ENCODE data around the gene FAM161B. TPM values are rescaled to one million over a fixed set of nuclear protein-coding genes. Genes with fewer than 3 reads are reported as not detected.

Gene FAM161B
- total and polyA plus RNA-seq, 2 of the 13 experiments (the other 11 are each of a cell fraction or from before 2014, with no cell fraction given): 1.6 to 2.0 TPM

DNA sequence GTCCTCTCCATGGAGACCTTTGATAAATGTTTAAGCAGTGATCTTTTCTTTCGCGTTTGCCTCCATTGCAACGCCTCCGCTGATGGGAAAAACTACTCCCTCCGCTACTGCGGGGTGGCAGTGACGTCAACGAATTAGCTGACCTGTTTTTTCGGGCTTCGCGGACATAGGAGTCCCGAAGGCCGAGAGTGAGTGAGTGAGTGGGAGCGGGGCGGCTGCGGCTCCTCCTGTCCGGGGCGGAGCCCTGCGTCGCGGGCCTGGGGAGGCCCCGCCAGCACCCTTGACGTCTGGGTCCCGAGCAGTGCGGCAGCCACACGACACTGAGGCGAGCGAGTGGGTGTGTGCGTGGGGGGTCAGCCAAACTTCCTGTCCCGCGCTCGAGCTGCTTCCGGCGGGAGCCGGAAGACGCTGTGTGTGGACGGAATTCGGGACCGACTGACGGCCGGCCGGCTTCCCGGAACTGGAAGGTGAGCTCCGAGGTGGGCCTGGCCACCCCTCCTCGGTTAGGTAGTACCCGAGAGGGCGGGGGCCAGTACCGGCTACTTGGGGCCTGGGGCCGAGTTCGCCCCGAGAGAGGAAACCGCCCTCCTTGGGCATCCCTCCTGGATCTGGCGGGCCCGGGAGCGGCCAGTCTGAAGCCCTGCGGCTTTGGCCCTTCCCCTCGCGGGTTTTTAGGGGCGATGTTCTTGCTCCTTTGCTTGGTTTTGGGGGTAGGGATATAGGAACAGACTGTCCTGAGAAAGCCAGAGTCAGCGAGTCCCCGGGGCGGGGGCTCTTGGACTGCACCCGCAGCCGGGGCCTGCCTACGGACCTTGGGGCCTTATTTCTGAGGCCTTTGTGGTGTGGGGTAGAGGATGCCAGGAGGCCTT is 63.2 kb downstream of the FAM161B start, which contains the start of gene ZNF410 (continued):
- TF ChIP-seq, protein P1, sequence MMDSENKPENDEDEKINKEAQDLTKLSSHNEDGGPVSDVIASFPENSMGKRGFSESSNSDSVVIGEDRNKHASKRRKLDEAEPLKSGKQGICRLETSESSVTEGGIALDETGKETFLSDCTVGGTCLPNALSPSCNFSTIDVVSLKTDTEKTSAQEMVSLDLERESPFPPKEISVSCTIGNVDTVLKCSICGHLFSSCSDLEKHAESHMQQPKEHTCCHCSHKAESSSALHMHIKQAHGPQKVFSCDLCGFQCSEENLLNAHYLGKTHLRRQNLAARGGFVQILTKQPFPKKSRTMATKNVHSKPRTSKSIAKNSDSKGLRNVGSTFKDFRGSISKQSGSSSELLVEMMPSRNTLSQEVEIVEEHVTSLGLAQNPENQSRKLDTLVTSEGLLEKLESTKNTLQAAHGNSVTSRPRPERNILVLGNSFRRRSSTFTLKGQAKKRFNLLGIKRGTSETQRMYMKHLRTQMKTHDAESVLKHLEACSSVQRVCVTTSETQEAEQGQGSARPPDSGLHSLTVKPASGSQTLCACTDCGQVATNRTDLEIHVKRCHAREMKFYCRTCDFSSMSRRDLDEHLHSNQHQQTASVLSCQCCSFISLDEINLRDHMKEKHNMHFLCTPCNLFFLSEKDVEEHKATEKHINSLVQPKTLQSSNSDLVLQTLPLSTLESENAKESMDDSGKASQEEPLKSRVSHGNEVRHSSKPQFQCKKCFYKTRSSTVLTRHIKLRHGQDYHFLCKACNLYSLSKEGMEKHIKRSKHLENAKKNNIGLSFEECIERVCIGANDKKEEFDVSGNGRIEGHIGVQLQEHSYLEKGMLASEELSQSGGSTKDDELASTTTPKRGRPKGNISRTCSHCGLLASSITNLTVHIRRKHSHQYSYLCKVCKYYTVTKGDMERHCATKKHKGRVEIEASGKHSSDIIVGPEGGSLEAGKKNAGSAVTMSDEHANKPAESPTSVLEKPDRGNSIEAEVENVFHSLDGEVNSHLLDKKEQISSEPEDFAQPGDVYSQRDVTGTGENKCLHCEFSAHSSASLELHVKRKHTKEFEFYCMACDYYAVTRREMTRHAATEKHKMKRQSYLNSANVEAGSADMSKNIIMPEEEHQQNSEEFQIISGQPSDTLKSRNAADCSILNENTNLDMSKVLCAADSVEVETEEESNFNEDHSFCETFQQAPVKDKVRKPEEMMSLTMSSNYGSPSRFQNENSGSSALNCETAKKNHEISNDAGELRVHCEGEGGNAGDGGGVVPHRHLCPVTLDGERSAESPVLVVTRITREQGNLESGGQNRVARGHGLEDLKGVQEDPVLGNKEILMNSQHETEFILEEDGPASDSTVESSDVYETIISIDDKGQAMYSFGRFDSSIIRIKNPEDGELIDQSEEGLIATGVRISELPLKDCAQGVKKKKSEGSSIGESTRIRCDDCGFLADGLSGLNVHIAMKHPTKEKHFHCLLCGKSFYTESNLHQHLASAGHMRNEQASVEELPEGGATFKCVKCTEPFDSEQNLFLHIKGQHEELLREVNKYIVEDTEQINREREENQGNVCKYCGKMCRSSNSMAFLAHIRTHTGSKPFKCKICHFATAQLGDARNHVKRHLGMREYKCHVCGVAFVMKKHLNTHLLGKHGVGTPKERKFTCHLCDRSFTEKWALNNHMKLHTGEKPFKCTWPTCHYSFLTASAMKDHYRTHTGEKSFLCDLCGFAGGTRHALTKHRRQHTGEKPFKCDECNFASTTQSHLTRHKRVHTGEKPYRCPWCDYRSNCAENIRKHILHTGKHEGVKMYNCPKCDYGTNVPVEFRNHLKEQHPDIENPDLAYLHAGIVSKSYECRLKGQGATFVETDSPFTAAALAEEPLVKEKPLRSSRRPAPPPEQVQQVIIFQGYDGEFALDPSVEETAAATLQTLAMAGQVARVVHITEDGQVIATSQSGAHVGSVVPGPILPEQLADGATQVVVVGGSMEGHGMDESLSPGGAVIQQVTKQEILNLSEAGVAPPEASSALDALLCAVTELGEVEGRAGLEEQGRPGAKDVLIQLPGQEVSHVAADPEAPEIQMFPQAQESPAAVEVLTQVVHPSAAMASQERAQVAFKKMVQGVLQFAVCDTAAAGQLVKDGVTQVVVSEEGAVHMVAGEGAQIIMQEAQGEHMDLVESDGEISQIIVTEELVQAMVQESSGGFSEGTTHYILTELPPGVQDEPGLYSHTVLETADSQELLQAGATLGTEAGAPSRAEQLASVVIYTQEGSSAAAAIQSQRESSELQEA (CRISPR knock-in tag; IDR thresholded peaks at IDR 0.05; ENCODE audit: not compliant biosample characterization): peak; percentile 84
- TF ChIP-seq ZNF337 (CRISPR knock-in tag; IDR thresholded peaks at IDR 0.05; ENCODE audit: borderline replicate concordance, low read depth) (0 out of 2 replicates have a peak, but pooled peaks have one; percentile 66), RARA (CRISPR knock-in tag; IDR thresholded peaks at IDR 0.05) (peak; percentile 46; the same call in 1 of the 2 replicates), ATF1 (CRISPR knock-in tag; IDR thresholded peaks at IDR 0.05) (peak; percentile 88), ZNF550 (CRISPR knock-in tag; IDR thresholded peaks at IDR 0.05; ENCODE audit: borderline replicate concordance) (no peak), KLF16 (CRISPR knock-in tag; IDR thresholded peaks at IDR 0.05) (peak in 1 of 2 experiments; percentile 92; a peak in 2 of 4 replicates), IKZF4 (CRISPR knock-in tag; IDR thresholded peaks at IDR 0.05; ENCODE audit: borderline replicate concordance, low read depth, not compliant biosample characterization) (peak; percentile 65), ZNF644 (CRISPR knock-in tag; IDR thresholded peaks at IDR 0.05; ENCODE audit: low read depth) (no peak), AKAP8 (CRISPR knock-in tag; IDR thresholded peaks at IDR 0.05) (peak; percentile 79), ZFP1 (CRISPR knock-in tag; IDR thresholded peaks at IDR 0.05) (0 out of 2 replicates have a peak, but pooled peaks have one; percentile 19), HNF4G (IDR thresholded peaks at IDR 0.05; ENCODE audit: borderline replicate concordance, low read depth, low read length) (peak; percentile 51; the same call in 1 of the 2 replicates), HNF4G (CRISPR knock-in tag; IDR thresholded peaks at IDR 0.05; ENCODE audit: borderline replicate concordance, low read depth) (no peak)
- TF ChIP-seq, protein P2, sequence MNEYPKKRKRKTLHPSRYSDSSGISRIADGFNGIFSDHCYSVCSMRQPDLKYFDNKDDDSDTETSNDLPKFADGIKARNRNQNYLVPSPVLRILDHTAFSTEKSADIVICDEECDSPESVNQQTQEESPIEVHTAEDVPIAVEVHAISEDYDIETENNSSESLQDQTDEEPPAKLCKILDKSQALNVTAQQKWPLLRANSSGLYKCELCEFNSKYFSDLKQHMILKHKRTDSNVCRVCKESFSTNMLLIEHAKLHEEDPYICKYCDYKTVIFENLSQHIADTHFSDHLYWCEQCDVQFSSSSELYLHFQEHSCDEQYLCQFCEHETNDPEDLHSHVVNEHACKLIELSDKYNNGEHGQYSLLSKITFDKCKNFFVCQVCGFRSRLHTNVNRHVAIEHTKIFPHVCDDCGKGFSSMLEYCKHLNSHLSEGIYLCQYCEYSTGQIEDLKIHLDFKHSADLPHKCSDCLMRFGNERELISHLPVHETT (CRISPR knock-in tag; conservative IDR thresholded peaks at IDR 0.05): peak; percentile 93
- TF ChIP-seq, protein P3, sequence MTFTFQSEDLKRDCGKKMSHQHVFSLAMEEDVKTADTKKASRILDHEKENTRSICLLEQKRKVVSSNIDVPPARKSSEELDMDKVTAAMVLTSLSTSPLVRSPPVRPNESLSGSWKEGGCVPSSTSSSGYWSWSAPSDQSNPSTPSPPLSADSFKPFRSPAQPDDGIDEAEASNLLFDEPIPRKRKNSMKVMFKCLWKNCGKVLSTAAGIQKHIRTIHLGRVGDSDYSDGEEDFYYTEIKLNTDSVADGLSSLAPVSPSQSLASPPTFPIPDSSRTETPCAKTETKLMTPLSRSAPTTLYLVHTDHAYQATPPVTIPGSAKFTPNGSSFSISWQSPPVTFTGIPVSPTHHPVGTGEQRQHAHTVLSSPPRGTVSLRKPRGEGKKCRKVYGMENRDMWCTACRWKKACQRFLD (CRISPR knock-in tag; IDR thresholded peaks at IDR 0.05; ENCODE audit: borderline replicate concordance): peak; percentile 74; the same call in 1 of the 2 replicates
- TF ChIP-seq, protein P4, sequence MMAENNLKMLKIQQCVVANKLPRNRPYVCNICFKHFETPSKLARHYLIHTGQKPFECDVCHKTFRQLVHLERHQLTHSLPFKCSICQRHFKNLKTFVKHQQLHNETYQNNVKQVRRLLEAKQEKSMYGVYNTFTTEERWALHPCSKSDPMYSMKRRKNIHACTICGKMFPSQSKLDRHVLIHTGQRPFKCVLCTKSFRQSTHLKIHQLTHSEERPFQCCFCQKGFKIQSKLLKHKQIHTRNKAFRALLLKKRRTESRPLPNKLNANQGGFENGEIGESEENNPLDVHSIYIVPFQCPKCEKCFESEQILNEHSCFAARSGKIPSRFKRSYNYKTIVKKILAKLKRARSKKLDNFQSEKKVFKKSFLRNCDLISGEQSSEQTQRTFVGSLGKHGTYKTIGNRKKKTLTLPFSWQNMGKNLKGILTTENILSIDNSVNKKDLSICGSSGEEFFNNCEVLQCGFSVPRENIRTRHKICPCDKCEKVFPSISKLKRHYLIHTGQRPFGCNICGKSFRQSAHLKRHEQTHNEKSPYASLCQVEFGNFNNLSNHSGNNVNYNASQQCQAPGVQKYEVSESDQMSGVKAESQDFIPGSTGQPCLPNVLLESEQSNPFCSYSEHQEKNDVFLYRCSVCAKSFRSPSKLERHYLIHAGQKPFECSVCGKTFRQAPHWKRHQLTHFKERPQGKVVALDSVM (CRISPR knock-in tag; IDR thresholded peaks at IDR 0.05): peak; percentile 51; the same call in 1 of the 2 replicates

All from HepG2 (cell line).